Uterus (tissue), 2 donors: ENCODE results near the gene DCAF6.

ENCODE experiments used
- POLR2A ChIP-seq, 2 donors: fragments of 450-650 bp; IDR thresholded peaks; one replicate each; pipeline ENCODE4 v1.6.1; 2016; ENCODE audit warnings: antibody characterized with exemption in 2 of 2, mild to moderate bottlenecking in 1 of 2, moderate library complexity in 1 of 2
- TF ChIP-seq, protein P1 (sequence below), 4 experiments: fragments of 200-600 bp in 2 of 4; fragments of 450-650 bp in 2 of 4; sonication (generic) in 2 of 4; IDR thresholded peaks; one replicate each; pipeline ENCODE4 v1.5.1; 2016 to 2019; ENCODE audit warnings: antibody characterized with exemption in 4 of 4, mild to moderate bottlenecking in 2 of 4, moderate library complexity in 1 of 4

DNA sequence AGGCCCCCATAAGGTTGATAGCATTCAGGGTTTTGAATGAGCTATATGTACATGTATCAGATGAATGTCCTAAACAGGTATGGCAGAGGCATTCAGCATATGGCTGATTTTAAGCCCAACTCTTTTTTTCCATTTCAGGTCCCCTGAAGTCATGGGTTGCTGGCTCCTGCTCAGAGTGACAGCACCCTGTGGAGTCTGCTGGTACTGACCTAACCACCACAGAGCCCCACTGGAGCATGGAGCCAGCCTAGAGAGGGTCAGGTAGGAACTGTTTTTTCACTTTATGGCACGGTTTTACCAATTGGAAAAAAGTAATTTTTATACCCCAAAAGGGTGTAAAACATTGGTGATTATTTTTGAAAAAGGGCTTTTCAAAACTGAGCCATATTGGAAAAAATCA, 82.9 kb downstream of the DCAF6 start:
- TF ChIP-seq, protein P1, sequence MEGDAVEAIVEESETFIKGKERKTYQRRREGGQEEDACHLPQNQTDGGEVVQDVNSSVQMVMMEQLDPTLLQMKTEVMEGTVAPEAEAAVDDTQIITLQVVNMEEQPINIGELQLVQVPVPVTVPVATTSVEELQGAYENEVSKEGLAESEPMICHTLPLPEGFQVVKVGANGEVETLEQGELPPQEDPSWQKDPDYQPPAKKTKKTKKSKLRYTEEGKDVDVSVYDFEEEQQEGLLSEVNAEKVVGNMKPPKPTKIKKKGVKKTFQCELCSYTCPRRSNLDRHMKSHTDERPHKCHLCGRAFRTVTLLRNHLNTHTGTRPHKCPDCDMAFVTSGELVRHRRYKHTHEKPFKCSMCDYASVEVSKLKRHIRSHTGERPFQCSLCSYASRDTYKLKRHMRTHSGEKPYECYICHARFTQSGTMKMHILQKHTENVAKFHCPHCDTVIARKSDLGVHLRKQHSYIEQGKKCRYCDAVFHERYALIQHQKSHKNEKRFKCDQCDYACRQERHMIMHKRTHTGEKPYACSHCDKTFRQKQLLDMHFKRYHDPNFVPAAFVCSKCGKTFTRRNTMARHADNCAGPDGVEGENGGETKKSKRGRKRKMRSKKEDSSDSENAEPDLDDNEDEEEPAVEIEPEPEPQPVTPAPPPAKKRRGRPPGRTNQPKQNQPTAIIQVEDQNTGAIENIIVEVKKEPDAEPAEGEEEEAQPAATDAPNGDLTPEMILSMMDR (IDR thresholded peaks at IDR 0.05), result no peak
- TF ChIP-seq POLR2A (IDR thresholded peaks at IDR 0.05), result no peak
